Psoas muscle (tissue), 8 donors: ENCODE measurements around the gene ZC3H12C. TPM values are rescaled to one million over a fixed set of nuclear protein-coding genes. Genes with fewer than 3 reads are reported as not detected.
"Not testable (repeated sequence)": the region's sequence is repeated elsewhere in the genome, so short reads cannot be mapped to it uniquely, and the experiment has no call there.

Experiments
- ATAC-seq, 4 donors: fragments of 200-7000 bp; cut with Tn5 transposase; one replicate each; pipeline ENCODE4 v1.9.1; 2020; ENCODE audit warnings: moderate library complexity in 3 of 4, mild to moderate bottlenecking in 2 of 4
- DNase-seq, 2 donors: peaks; one replicate each; pipeline ENCODE4 v3.0.0-alpha.2; 2020
- H3K27ac ChIP-seq: fragments of 200-600 bp; one replicate; pipeline ENCODE4 v1.8.0; 2022
- H3K27me3 ChIP-seq, 3 donors: fragments of 200-600 bp in 1 of 3; one replicate each; pipeline versions ENCODE4 v1.6.1 to v1.8.0; 2013 to 2022; ENCODE audit warnings: low read length in 2 of 3, mild to moderate bottlenecking in 2 of 3, moderate library complexity in 1 of 3; ENCODE audit not compliant: insufficient read depth in 3 of 3
- H3K36me3 ChIP-seq, 2 donors: fragments of 200-600 bp in 1 of 2; one replicate each; pipeline versions ENCODE4 v1.6.1 to v1.8.0; 2013 to 2022; ENCODE audit warnings: low read depth in 1 of 2, mild to moderate bottlenecking in 1 of 2, moderate library complexity in 1 of 2; ENCODE audit not compliant: insufficient read depth in 1 of 2
- H3K4me1 ChIP-seq: fragments of 200-600 bp; one replicate; pipeline ENCODE4 v1.8.0; 2022
- H3K4me3 ChIP-seq: fragments of 200-600 bp; one replicate; pipeline ENCODE4 v1.8.0; 2022; ENCODE audit warnings: mild to moderate bottlenecking
- H3K9me3 ChIP-seq: fragments of 200-600 bp; one replicate; pipeline ENCODE4 v1.8.0; 2022
- WGBS, 3 donors: extraction: QIAGEN DNeasy Blood & Tissue Kit; methylation state at CpG; one replicate each; pipeline versions ENCODE4 v1.1.6 to v1.1.7; 2013; 5-methylcytosine and 5-hydroxymethylcytosine counted together
- intact Hi-C, 2 donors: fragments of 100-400 bp; cut with DNase I; formaldehyde crosslinking; loops; one replicate each; pipeline versions ENCODE4 v1.11.0 to v1.14.2; 2022
- polyA plus RNA-seq, 3 donors: library from polyadenylated mRNA; stranded (reverse); fragments of 200-250 nt; gene quantifications; one replicate each; pipeline ENCODE4 v1.2.3, GENCODE V29; 2013
- total RNA-seq, 4 donors: library from RNA; stranded (reverse); fragmentation: NEBNext Ultra II Directional in 2 of 4; extraction: Animal tissue kit (Norgen Biotek cat#: 25700) in 2 of 4; gene quantifications; one replicate each; pipeline versions ENCODE4 v1.2.1 to v1.2.4, GENCODE V29; 2021 to 2023
- TF ChIP-seq, protein P1 (sequence below): fragments of 200-600 bp; IDR thresholded peaks from one replicate; pipeline ENCODE4 v1.8.0; 2022; ENCODE audit warnings: antibody characterized with exemption
- donor health status: healthy with polysubstance abuse.
- donor health status: DM: no; HTN: no; CAD: no; lungs with moderate emphysema.
- donor health status: Bipolar disorder and iron deficiency.
- donor health status: healthy.
- donor health status: DM: yes; HTN: yes; CAD: no.
- donor health status: DM: no; HTN: no; CAD: no.
- donor health status: DM: no; HTN: no; CAD: no.
- donor health status: DM: yes; HTN: yes; CAD: no.

The ZC3H12C gene
- total and polyA plus RNA-seq, 7 donors, result 2.3 to 27.4 (median 17.5) TPM

DNA sequence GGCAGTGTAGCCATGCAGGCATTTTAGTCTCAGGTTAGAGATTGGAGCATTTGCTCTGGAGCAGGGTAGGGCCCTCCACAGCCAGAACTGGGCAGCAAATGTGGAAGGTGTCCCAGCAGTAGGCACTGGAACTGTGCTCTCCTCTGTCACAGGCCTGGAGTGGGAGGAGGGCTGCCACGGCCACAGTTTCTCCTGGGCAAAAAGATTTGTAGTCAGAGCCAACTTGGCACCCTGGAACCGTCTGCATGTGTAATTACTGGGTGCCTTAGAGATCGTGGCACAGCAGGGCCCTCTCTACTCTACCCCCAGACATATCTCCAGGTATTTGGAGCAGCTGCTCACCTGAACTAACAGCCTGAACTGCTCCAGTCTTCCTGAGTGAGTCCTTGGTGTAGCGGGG is 93.7 kb downstream of the ZC3H12C start:
- WGBS, 3 donors, result 70 to 93% (median 78%) methylated on average over 4 of the region's 4 CpGs
- no peak for ATAC-seq

DNA sequence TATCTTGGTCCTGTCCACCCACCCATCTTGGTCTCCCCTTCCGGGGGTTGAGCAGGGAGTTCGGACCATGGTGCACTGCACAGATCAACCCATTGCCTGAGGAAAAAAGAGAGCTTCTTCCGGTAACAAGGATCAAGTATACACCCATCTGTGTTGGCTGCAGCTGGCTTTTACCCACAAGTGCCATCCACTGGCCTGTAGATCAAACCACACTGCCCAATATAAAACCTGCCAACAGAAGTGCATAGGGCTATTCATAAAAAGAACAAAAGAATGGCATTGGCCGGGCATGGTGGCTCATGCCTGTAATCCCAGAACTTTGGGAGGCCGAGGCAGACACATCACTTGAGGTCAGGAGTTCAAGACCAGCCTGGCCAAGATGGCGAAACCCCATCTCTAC is 94.5 kb downstream of the ZC3H12C start:
- Histone ChIP-seq H3K9me3 (no peaks in the 10 kb centered on the region), H3K27ac (no peak overlapping the region), H3K4me3 (no peak overlapping the region), H3K27me3 (no peaks in the 10 kb centered on the region), H3K36me3 (no peaks in the 10 kb centered on the region), H3K4me1 (no peaks in the 10 kb centered on the region)
- no peak for ATAC-seq
- DNase-seq, result no peak
- 80 to 91% (median 83%) methylated on average over 6 of the region's 6 CpGs for WGBS, 3 donors
- intact Hi-C loops, result loop anchor here in 1 of 2 donors (10.0 kb wide), 1 partner anchor 233 kb away; no protein-coding TSS in a partner anchor
- TF ChIP-seq, protein P1, sequence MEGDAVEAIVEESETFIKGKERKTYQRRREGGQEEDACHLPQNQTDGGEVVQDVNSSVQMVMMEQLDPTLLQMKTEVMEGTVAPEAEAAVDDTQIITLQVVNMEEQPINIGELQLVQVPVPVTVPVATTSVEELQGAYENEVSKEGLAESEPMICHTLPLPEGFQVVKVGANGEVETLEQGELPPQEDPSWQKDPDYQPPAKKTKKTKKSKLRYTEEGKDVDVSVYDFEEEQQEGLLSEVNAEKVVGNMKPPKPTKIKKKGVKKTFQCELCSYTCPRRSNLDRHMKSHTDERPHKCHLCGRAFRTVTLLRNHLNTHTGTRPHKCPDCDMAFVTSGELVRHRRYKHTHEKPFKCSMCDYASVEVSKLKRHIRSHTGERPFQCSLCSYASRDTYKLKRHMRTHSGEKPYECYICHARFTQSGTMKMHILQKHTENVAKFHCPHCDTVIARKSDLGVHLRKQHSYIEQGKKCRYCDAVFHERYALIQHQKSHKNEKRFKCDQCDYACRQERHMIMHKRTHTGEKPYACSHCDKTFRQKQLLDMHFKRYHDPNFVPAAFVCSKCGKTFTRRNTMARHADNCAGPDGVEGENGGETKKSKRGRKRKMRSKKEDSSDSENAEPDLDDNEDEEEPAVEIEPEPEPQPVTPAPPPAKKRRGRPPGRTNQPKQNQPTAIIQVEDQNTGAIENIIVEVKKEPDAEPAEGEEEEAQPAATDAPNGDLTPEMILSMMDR, result no peak

More for the DNA sequence above, 93.7 kb downstream of the ZC3H12C start:
- Histone ChIP-seq H3K4me1 (no peaks in the 10 kb centered on the region), H3K4me3 (no peak overlapping the region), H3K9me3 (no peaks in the 10 kb centered on the region), H3K27me3 (no peaks in the 10 kb centered on the region), H3K36me3 (no peaks in the 10 kb centered on the region), H3K27ac (no peak overlapping the region)
- TF ChIP-seq, protein P1, result no peak
- intact Hi-C loops, result loop anchor here in 1 of 2 donors (10.0 kb wide), 1 partner anchor 232 kb away; no protein-coding TSS in a partner anchor
- no peak for DNase-seq

DNA sequence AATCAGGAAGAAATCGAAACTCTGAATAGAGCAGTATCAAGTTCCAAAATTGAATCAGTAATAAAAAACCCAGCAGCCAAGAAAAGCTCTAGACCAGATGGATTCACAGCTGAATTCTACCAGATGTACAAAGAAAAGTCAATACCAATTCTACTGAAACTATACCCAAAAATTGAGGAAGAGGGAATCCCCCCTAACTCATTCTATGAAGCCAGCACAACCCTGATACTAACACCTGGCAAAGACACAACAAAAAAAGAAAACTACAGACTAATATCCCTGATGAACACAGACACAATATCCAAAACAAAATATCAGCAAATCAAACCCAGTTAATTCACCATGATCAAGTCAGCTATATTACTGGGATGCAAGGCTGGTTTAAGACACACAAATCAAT is 97.7 kb downstream of the ZC3H12C start:
- ATAC-seq (no peak), DNase-seq (no peak)
- H3K9me3 ChIP-seq, result no peaks in the 10 kb centered on the region
- intact Hi-C loops, result no loop called here
- no peaks in the 10 kb centered on the region for H3K4me1 ChIP-seq
- 54 to 77% (median 59%) methylated on average over 1 of the region's 1 CpG for WGBS, 3 donors
- no peaks in the 10 kb centered on the region for H3K27me3 ChIP-seq
- TF ChIP-seq, protein P1, result no peak
- no peak overlapping the region for H3K27ac ChIP-seq
- no peak overlapping the region for H3K4me3 ChIP-seq
- H3K36me3 ChIP-seq, result no peaks in the 10 kb centered on the region

DNA sequence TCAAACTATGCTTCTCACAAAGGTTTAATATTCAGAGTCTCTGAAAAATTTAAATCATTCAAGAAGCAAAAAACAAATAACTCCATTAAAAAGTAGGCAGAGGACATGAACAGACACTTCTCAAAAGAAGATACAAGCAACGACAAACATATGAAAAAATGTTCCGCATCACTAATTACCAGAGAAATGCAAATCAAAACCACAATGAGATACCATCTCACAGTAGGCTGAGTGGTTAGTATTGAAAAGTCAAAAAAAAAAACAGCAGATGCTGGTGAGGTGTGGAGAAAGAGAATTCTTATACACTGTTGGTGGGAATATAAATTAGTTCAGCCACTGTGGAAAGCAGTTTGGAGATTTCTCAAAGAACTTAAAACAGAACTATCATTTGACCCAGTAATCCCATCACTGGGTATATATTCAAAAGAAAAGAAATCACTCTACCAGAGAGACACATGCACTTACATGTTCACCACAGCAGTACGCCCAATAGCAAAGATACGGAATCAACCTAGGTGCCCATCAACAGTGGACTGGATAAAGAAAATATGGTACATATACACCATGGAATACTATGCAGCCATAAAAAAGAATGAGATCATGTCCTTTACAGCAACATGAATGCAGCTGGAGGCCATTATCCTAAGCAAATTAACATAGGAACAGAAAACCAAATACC is 99.6 kb downstream of the ZC3H12C start:
- H3K27me3 ChIP-seq, H3K9me3 ChIP-seq: not testable (repeated sequence)

DNA sequence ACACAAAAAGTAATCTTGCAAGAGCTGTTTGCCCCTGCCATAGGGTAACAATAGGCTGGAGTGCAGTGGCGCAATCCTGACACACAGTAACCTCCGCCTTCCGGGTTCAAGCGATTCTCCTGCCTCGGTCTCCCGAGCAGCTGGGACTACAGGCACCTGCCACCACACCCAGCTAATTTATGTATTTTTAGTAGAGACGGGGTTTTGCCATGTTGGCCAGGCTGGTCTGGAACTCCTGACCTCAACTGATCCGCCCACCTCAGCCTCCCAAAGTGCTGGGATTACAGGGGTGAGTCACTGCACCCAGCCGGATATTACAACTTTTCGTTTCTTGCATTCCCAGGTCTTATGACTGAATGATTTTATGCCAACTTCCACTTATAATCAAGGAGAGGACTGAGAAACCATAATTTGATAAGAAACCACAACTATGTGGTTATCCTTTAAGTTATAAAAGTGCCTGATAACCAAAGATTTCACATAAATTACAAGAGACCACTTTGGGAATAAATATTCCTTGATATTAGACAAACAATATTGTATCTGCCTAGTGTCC is 101.1 kb downstream of the ZC3H12C start:
- H3K27me3 ChIP-seq, ATAC-seq, intact Hi-C loops, H3K27ac ChIP-seq, H3K9me3 ChIP-seq, H3K36me3 ChIP-seq, DNase-seq, H3K4me3 ChIP-seq, H3K4me1 ChIP-seq: not testable (repeated sequence)
- 74 to 86% (median 76%) methylated on average over 10 of the region's 10 CpGs for WGBS, 3 donors

More for the DNA sequence above, 99.6 kb downstream of the ZC3H12C start:
- intact Hi-C loops, DNase-seq, H3K36me3 ChIP-seq, H3K27ac ChIP-seq, H3K4me1 ChIP-seq, ATAC-seq, H3K4me3 ChIP-seq: not testable (repeated sequence)
- 91 to 94% (median 92%) methylated on average over 4 of the region's 4 CpGs for WGBS, 3 donors
